Femur (tissue), 1 donor: Measurements from ENCODE around the gene GAB4.
"Not testable (repeated sequence)": the region's sequence is repeated elsewhere in the genome, so short reads cannot be mapped to it uniquely, and the experiment has no call there.

Experiments
- DNase-seq: peaks from one replicate; pipeline ENCODE4 v3.0.0-alpha.2; 2017

GAB4 gene, protein sequence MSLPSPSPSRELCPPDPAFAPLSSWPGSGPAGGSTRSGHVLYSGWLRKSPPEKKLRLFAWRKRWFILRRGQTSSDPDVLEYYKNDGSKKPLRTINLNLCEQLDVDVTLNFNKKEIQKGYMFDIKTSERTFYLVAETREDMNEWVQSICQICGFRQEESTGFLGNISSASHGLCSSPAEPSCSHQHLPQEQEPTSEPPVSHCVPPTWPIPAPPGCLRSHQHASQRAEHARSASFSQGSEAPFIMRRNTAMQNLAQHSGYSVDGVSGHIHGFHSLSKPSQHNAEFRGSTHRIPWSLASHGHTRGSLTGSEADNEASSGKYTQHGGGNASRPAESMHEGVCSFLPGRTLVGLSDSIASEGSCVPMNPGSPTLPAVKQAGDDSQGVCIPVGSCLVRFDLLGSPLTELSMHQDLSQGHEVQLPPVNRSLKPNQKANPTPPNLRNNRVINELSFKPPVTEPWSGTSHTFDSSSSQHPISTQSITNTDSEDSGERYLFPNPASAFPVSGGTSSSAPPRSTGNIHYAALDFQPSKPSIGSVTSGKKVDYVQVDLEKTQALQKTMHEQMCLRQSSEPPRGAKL

DNA sequence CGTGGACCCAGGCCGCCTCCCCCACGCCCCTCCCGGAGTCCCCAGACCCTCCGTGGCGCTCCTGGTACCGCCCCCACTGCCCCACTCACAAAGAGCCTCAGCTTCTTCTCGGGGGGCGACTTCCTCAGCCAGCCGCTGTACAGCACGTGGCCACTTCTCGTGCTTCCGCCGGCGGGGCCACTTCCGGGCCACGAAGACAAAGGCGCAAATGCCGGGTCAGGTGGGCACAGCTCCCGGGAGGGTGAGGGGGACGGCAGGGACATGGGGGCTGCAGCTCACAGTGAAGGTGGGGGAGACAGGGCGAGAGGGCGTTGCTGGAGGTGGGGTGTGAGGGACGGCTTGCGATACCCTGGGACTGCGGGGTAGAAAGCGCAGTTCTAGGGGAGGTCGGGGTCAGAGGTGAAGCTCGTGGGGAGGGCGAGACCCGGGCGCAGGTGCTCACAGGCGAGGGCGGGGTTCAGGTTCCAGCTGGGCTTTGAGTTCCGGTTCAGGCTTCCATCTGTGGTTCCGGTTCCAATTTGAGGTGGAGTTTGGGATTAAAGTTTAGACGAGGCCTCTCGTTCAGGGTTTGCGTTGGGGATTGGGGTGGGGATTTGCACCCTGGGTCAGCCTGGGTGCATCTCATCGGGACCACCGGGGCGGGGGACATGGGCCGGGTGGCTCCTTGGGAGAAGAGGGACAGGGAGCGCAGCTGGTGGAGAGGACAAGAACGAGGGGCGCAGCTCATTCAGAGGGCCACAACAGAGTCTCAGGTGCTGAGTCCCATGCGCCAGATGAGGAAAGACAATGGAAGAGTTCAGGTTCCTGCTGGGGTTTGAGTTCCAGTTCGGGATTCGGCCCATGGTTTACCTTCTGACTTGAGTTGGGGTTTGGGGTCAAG, at the start of gene GAB4:
Gene GAB4 (minus strand): TSS at position 371 of the 880 bp plus-strand sequence. CDS start 108 bp downstream, at position 263.
- no peak for DNase-seq

DNA sequence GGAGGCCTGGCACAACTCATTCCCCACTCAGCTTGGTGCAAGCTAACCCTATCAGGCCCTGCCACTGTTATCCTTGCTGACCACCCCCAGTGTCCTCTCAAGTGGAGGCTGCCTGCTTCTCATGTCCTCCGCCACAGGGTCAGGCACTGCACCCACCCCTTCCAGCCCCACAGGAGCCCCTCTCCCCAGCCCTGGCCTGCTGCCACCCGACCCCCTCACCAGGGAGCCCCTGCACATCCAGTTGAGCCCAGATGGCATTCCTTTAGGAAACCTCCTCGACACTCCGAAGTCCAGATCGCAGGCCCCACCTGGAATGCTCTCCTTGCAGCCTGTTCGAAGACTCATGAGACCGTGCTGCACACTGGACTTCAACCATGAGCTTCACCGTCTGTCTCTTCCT, 48.8 kb upstream of the GAB4 start:
- no peak for DNase-seq

DNA sequence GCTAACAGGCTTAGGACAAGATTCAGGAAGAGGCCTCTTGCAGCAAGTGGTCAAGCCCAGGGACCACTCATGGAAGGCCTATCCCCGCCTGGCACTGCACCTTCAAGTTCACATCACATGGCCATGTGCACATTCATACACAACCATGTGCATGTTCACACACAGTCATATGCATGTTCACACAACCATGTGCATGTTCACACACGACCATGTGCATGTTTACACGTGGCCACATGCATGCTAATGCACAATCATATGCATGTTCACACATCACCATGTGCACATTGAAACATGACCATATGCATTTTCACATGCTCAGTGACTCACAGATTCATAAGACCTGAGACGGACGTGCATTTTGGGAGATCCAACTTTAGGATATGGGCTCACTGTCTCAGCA, 48.0 kb upstream of the GAB4 start:
- no peak for DNase-seq

DNA sequence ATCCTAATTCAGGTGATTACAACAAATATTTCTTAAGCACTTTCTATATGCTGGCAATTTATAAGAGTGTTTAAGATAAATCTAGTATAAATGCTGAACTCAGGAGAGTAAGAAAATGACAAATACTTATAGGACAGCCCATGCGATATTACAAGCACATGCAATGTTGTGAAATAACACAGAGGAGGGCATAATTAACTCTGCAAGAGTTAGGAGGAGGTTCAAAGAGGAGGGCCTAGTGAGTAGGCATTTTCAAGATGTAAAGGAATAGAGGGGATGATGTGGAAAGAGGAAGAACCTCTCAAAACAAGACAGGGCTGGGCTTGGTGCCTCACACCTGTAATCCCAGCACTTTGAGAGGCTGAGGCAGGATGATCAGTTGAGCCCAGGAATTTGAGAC, 39.6 kb upstream of the GAB4 start:
- no peak for DNase-seq

DNA sequence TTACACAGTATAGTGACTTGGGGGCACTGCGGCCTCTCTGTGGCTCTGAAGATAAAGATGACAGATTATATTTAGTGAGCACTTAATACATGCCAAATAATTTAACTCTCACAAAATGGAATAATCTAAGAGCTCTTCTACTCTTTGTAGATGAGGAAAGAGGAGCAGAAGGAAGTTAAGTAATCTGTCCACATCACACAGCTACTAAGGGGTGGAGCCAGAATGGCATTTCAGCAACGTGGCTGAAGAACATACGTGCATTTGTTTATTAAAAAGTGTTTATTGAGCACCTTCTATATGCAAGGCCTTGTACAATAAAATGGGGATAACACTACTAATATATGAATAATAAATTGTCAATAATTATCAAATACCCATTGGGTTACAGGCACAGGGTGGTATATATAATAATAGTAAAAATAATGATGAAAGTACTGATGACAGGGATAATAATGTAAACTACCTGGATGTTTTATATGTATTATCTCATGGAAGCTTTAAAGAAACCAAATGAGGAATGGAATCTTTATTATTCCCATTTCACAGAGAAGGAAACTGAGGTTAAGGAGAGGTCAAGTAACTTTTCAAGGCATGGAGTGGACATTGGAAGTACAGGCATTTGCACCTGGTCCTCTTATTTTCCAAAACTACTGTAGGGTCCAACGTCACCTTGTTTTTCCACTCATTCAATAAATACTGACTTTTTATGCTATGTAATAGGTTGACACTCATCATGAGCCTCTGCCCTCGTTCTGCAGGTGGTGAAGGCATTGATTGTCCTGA, 38.7 kb upstream of the GAB4 start:
- DNase-seq, result no peak

DNA sequence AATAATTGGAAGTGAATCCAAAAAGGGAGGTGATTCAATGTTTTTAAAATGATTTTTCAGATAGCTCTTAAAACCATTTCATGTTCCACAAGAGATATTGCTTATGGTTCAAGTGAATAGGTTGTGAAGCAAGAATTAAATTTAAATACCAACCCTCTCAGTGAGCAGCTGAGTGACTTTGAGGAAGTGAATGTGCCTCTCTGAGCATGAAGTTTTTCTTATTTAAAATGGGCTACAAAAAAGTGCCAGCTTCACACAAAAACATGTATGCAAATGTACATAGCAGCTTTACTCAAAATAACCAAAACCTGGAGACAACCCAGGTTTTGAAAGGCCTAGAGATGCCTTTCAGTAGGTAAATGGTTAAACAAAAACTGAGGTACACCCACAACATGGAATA, 35.5 kb upstream of the GAB4 start:
- DNase-seq, result no peak

DNA sequence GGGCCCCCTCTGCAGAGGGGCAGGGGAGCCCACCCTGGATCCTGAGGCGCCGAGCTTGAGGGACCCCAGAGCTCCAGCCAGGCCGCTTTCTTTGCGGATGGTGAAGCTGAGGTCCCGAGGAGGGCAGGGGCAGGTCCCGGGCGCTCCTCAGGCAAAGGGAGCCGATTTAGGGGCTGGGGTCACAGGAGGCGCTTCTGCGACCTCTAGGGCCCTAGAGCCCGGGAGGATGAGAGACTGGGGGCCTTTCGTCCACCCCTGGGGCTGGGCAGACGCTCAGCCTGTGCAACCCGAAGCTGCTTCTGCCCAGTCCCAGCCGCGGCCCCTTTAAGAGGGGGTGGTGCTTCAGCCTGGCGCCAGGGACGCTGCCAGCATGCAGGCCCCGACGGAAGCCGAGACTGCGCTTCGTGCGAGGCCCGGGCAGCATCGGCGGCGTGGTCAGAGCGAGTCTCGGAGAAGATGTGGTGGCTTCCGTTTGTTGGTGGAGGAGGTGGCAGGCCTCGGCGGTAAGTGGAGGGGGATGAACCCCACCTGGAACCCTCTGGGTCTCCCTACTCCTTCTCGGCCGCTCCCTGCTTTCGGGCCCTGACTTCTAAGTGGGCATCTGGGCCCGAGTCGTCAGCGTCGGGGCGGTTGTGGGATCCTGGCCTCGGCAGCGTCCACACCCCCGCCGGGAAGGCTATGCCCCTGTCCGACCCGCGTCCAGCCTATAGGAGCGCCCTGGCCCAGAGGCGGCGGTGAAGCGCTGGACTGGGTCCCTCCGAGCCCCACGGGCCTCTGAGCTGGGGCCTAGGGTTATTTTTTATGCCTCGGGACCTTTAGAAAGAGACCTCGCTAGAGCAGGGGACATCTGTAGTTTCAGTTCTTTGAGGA, 29.1 kb upstream of the GAB4 start:
- DNase-seq, result not testable (repeated sequence)

DNA sequence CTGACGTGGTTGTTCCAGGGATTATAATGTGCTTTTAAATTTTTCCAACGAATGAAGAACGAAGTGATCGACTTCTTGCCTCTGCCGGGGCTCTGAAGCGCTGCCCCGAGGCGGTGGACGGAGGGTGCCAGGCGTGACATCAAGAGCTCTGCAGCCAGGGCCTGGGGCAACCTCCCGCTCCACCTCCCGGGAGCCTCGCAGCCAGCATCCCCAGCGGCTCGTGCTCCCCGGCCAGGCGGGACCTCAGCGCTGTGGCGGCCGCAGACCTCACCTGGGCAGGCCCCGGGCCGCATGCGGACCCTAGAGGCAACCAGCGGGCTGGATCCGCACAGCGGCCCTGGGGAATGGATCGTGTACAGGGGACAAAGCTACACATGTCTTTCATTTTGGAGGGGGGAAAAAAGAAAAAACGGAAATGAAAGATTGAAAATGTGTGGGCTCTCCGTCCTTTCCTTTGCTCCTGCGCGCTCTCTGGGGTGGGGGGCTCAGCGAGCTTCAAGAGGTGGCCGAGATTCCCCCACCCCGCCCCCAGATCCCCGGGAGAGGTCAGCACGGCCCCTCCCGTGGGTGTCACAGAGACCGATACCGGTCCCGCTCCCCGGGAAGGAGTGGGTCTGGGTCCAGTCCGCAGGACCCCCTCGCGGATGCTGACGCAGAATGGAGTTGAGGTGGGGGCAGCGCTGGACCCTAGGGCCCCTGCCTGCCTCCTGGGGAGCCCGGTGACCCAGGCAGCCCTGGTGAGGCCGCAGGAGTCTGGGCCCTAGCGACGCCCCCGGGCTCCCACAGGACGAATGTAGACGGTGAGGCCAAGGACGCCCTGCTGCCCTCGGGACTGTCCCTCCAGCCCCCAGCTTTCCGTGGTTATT, 28.2 kb upstream of the GAB4 start:
- DNase-seq, result not testable (repeated sequence)

DNA sequence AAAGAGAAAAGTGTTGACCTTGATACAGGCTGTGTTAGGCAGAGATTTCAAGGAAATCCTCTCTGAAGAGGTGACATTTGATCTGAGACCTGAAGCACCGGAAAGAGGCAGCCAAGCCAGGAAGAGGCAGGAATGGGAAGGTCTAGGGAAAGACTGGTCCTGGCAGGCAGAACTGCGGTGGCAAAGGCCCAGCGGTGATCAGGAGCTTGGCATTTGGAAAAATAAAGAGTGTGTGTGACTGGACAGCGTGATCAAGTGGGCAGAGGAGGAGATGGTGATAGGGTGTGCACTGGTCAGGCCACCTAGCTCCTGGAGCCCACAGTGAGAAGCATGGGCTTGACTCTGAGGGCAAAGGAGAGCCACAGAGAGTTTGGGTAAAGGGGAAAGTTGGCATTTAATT, 27.2 kb upstream of the GAB4 start:
- DNase-seq, result no peak

DNA sequence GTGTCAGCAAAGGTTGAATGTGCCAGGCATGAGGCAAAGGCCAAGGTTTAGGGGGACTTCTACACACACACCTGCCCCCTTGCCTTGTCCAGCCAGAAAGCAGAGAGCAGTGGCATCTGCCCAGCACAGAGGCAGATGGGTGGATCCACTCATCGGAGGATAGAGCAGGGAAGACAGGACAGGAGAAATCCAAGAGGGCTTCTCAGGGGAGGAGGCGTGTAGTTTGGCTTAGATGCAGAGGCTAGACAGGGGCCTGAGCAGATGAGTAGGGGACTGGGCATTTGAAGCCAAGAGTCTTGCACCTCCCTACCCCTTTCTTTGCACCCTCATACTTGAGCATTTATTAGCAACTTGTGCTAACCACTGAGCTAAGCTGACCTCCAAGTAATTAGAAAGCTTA, 26.5 kb upstream of the GAB4 start:
- not testable (repeated sequence) for DNase-seq

DNA sequence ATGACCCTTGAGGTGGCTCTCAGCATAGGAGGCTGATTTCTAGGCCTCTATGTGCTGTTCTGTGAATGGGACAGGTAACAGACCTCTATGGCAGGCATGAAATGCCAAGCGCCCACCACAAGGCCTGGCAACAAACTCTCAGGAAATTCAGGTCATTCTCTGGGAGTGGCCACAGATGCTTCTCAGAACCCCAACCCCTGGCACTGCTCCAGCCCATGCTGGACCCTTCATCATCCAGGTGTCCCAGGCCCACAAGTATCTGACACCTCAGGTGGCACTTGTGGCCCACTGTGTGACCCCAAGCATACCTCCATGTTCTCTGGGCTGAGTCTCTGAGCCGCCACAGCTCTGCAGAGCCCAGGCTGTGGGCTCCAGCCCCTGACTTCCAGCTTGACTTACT, 24.3 kb upstream of the GAB4 start:
- not testable (repeated sequence) for DNase-seq

DNA sequence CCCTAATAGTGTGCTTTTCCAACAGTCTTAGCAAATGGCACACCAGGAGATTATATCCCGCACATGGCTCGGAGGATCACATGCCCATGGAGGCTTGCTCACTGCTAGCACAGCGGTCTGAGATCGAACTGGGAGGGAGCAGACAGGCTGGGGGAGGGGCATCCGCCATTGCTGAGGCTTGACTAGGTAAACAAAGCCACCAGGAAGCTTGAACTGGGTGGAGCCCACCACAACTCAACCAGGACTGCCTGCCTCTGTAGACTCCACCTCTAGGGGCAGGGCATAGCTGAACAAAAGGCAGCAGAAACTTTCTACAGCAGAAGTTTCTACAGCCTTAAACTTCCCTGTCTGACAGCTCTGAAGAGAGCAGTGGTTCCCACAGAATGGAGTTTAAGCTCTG, 16.4 kb upstream of the GAB4 start:
- DNase-seq, result not testable (repeated sequence)

DNA sequence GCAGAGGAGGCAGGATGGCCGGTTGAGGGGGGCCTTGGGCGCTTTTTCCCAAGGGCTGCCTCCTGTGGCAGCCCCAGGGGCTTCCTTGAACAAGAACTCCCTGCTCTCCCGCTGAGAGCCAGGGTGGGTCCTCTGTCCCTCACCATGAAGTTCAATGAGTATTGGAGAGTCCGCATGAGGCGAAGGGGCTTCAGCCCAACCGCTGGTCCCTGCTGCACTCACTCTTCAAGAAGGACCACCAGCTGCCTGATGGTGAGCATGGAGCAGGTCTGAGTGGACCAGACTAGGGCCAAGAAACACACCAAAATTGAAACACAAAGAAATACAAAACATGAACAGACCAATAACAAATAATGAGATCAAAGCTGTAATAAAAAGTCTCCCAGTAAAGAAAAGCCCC, 7.5 kb upstream of the GAB4 start:
- not testable (repeated sequence) for DNase-seq

DNA sequence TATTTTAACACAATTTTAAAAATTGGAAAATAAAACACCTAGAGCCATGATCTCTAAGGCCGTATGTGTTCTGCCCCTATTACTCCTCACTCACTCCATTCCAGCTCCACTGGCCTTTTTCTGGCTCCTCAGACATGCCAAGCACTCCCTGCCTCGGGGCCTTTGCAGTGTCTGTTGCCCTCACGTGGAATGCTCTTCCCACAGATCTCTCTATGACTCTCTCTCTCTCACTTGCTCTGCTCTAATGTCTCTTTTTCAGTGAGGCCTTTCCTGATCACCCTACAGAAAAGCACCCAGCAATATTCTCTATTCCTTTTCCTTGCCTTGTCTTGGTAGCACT, 6.0 kb upstream of the GAB4 start:
- DNase-seq, result not testable (repeated sequence)

DNA sequence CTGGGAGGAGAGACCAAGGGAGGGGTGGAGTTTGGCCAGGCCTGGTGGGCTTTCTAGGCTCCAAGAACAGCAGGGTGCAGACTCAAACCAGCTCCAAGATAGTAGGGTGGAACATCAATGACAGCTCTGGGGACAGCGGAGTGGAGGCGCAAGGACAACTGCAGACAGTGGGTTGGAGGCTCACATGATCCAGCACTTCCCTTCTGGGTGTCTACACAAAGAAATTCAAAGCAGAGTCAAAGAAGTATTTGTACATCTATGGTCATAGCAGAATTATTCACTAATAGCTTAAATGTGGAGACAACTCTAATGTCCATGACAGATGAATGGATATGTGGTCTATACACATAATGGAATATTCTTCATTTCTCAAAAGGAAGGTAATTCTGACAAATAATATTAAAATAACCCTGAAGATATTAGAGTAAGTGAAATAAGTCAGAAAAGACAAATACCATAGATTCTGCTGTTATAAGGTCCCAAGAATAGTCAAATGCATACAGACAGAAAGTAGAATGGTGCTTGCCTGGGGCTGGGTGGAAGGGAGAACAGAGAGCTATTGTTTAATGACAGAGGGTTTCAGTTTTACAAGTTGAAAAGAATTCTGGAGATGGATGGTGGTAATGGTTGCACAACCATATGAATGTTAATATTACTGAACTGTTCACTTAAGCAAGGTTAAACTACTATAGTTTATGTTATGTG, 5.5 kb upstream of the GAB4 start:
- no peak for DNase-seq

DNA sequence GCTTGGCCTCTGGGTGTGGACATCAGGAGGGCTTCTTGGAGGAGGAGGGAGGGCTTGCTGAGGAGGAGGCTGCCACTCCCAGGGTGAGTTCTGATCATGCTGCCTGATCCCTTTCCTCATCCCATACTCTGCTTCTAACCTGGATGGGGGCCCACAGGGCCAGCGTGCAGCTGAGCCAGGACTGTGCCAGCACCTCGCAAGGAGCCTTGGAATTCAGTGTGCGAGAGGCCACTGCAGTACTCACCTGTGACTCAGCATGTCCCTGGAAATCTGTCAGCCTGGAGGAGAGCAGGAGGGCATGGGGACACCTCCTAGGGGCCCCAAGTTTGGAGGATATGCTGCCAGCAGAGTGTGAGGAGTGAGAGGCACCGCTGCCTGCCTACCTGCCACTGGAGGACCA, 4.2 kb upstream of the GAB4 start:
- no peak for DNase-seq

DNA sequence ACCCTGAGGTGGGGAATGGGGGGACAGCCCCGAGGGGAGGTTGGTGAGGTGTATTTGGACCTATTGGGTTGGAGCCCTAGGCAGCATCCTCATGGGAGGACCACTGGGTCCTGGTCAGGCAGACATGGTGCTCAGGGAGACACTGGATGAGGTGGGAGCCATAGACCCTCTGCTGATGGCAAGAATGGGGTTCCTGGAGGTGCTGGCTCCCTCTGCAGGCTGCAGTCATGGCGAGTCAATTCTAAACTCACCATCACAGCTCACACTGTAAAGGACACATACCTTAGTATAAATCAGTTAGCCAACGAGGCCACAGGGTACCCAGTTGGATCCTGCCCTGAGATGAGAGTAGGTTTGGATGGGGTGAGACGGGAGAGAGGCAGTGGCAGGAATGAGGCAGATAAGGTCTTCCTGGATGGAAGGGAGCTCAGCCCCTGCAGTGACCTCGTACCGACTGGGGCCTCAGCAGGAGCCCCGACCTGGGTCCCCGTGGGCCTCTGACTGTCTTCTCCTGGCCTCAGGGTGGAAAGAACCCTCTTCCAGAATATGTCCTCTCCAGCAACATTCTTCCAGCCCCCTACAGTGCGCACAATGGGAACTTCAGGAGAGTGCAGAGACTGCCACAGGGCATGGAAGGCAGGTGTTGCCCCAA, 1.7 kb upstream of the GAB4 start:
- no peak for DNase-seq

DNA sequence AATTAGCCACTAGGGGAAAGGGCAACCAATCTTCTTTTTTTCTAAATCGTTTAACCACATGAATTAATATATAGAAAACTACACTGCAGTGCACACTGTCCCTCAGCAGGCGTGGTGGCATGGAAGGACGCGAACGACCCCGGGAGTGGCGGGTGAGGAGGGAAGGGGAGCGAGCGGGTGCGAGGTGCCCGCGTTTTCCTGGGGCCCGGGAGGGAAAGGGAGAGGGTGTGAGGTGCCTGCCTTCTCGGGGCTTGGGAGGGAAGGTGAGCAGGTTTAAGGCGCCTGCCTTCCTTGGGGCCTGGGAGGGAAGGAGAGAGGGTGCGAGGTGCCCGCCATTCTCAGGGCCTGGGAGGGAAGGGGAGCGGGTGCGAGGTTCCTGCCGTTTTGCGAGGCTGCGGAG, 765 bp downstream of the GAB4 start:
- no peak for DNase-seq

DNA sequence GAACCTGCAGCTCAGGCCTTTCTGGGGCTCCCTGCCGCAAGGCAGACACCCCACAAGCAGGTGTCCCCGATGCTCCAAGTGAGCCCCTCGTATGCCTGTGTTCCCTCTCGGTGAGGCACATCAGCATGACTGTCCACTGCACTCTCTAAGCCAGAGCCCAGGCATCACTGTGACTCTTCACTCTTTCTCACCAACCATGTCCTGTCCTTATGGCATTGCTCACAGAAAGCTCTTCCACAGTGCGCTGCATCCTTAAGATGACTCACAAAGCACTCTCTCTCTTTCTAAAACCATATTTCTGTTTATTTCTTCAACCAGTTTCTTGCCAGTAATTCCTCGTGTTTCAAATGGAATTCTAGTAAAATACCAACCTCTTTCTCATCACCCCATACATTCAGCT, 18.1 kb downstream of the GAB4 start:
- no peak for DNase-seq

DNA sequence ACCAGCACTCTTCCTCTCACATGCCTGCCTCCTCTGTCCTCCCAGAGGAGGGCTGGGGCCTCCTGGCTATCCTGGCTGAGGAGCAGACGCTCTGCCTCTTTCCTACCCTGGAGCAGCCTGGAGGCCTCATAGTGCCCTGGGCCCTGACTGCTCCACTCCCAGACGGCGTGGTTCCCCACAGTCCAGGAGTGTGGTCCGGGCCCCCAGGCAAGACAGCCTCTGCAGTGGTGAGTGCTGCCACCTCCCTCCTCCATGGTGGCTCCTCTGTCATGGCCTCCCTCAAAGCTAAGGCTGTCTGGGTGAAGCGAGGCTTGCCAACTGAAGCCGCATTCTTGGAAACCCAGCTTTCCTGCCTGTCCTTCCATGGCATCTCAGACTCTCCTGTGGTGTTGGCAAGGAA, 19.8 kb downstream of the GAB4 start:
- no peak for DNase-seq
